ENCODE measurements around the gene LGR6.

Gene LGR6

DNA sequence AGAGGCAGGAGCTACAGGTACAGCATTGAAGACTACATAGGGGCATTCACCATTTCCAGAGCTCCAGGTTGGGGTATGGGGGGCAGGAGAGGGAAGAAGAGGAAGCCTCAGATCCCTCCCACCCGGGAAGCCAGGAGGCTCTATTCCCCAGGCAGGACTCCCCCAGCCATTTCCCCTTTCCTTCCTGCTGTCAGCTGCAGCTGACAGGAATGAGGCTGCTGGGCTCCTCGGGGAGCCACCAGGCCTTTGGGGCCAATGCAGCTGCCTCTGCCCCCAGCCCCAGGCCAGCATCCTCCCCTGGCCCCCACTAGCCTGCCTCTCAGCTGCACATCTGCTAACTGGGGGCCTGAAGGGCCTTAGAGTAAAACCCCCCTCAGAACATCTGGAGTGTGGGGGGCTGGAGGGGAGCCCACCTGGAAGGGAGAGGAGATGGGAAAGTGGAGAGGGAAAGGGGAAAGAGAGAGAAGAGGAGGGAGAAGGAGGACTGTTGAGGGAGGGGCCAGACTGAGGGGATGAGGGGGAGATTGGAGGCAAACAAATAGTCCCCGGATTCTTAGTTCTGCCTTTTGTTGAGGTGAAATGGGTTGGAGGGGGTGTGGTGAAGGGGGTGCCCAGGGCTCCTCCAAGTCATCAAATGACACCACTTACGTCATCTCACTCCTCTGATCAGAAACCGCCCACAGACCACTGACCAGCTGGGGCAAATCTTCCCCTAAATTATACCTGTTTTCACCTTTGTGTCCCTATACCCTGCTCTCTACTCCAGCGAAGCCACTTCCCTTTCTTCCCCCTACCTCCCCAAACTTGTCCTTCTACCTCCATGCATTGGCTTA is 58.0 kb downstream of the LGR6 start:
- Histone ChIP-seq H3F3A (ENCODE audit: insufficient read depth, low read length) (no peaks in the 10 kb centered on the region), H3K4me3 (ENCODE audit: low read depth, low read length, poor library complexity, severe bottlenecking) (no peak overlapping the region), H3K27ac (ENCODE audit: low read depth, low read length, poor library complexity, severe bottlenecking) (no peak overlapping the region), H3K4me1 (ENCODE audit: insufficient read depth, low read length, severe bottlenecking) (no peaks in the 10 kb centered on the region), H3K9me2 (ENCODE audit: low read depth, low read length) (no peaks in the 10 kb centered on the region), H2AFZ (ENCODE audit: low read length) (no peak overlapping the region), H3K79me2 (ENCODE audit: insufficient read depth, low read length) (no peaks in the 10 kb centered on the region), H4K20me1 (ENCODE audit: insufficient read depth, low read length) (no peaks in the 10 kb centered on the region), H3K9me3 (ENCODE audit: low read length) (no peaks in the 10 kb centered on the region), H3K27me3 (ENCODE audit: insufficient read depth, low read length) (peaks cover 11% of the 10 kb centered on the region), H3K4me2 (ENCODE audit: low read length) (no peak overlapping the region), H3K9ac (ENCODE audit: low read length) (no peak overlapping the region), H3K36me3 (ENCODE audit: insufficient read depth, low read length) (no peaks in the 10 kb centered on the region)
- TF ChIP-seq EZH2 (IDR thresholded peaks at IDR 0.05; ENCODE audit: borderline replicate concordance, low read length): no peak
- TF ChIP-seq, protein P1, sequence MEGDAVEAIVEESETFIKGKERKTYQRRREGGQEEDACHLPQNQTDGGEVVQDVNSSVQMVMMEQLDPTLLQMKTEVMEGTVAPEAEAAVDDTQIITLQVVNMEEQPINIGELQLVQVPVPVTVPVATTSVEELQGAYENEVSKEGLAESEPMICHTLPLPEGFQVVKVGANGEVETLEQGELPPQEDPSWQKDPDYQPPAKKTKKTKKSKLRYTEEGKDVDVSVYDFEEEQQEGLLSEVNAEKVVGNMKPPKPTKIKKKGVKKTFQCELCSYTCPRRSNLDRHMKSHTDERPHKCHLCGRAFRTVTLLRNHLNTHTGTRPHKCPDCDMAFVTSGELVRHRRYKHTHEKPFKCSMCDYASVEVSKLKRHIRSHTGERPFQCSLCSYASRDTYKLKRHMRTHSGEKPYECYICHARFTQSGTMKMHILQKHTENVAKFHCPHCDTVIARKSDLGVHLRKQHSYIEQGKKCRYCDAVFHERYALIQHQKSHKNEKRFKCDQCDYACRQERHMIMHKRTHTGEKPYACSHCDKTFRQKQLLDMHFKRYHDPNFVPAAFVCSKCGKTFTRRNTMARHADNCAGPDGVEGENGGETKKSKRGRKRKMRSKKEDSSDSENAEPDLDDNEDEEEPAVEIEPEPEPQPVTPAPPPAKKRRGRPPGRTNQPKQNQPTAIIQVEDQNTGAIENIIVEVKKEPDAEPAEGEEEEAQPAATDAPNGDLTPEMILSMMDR (IDR thresholded peaks at IDR 0.05; ENCODE audit: low read length): no peak

DNA sequence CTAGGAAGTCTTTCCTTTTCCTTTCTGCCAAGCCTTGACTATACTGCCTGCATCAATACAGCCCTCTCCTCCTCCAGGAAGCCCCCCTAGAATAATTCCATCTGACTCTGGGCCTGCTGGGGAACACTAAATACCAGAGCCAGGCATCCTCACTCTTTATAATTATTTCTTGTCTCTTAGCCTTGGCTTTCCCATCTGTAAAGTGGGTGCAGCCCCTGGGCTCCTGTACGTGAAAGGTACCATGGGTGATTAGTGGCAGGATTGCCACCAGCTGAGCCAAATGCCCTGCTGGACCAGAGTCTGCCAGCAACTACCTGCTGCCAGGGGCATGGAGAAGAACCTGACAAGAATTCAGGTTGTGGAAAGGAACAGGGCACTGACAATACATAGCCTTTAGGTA is 58.7 kb downstream of the LGR6 start:
- peaks cover 11% of the 10 kb centered on the region for H3K27me3 ChIP-seq (ENCODE audit: insufficient read depth, low read length)

DNA sequence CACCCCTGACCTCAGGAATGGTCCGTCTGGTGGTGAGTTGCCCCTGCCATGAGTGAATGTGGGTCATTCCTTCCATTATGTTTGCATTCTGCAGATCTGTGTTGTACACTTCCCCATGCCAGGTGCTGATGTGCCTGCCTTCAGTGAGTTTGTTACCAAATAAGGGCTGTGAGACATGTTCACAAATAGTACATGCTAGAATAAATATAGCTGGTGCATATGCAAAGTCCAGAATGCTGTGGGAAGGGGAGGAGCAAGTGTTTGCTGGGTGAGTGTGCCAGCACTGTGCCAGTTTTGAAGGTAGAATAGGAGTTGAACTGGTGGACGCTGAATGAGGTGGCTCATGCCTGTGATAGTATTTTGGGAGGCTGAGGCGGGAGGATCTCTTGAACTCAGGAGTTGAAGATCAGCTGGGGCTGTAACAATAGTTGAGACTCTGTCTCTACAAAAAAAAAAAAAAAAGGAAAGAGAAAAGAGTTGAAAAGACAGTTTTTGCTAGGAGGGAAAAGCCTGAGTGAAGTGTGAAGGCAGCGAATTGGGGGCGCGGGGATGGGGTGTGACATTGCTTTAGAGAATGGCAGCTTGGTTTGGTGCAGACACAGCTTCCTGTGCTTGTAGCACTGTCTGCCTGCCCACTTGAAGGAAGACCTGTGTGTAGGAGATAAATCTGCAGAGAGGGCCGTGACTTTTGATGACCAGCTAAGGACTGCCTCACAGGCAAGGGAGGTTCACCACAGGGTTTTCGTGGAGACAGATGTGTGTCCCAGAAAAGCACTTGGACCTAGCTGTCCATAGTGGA is 61.1 kb downstream of the LGR6 start:
- H3K79me2 ChIP-seq (ENCODE audit: insufficient read depth, low read length): no peaks in the 10 kb centered on the region
- no peaks in the 10 kb centered on the region for H3F3A ChIP-seq (ENCODE audit: insufficient read depth, low read length)
- H4K20me1 ChIP-seq (ENCODE audit: insufficient read depth, low read length): no peaks in the 10 kb centered on the region
- peaks cover 7% of the 10 kb centered on the region for H3K27me3 ChIP-seq (ENCODE audit: insufficient read depth, low read length)
- no peak overlapping the region for H3K9ac ChIP-seq (ENCODE audit: low read length)
- no peaks in the 10 kb centered on the region for H3K36me3 ChIP-seq (ENCODE audit: insufficient read depth, low read length)
- no peak overlapping the region for H3K27ac ChIP-seq (ENCODE audit: low read depth, low read length, poor library complexity, severe bottlenecking)
- H3K4me3 ChIP-seq (ENCODE audit: low read depth, low read length, poor library complexity, severe bottlenecking): no peak overlapping the region
- H2AFZ ChIP-seq (ENCODE audit: low read length): no peak overlapping the region
- no peak for TF ChIP-seq EZH2 (IDR thresholded peaks at IDR 0.05; ENCODE audit: borderline replicate concordance, low read length)
- TF ChIP-seq, protein P1 (IDR thresholded peaks at IDR 0.05; ENCODE audit: low read length): no peak
- no peaks in the 10 kb centered on the region for H3K9me2 ChIP-seq (ENCODE audit: low read depth, low read length)
- no peaks in the 10 kb centered on the region for H3K9me3 ChIP-seq (ENCODE audit: low read length)
- no peak overlapping the region for H3K4me2 ChIP-seq (ENCODE audit: low read length)
- H3K4me1 ChIP-seq (ENCODE audit: insufficient read depth, low read length, severe bottlenecking): no peaks in the 10 kb centered on the region

More for the DNA sequence above, 58.7 kb downstream of the LGR6 start:
- Histone ChIP-seq H3K4me1 (ENCODE audit: insufficient read depth, low read length, severe bottlenecking) (no peaks in the 10 kb centered on the region), H3K9me2 (ENCODE audit: low read depth, low read length) (no peaks in the 10 kb centered on the region), H3K4me3 (ENCODE audit: low read depth, low read length, poor library complexity, severe bottlenecking) (no peak overlapping the region), H3K79me2 (ENCODE audit: insufficient read depth, low read length) (no peaks in the 10 kb centered on the region), H3K4me2 (ENCODE audit: low read length) (no peak overlapping the region), H3K9ac (ENCODE audit: low read length) (no peak overlapping the region), H4K20me1 (ENCODE audit: insufficient read depth, low read length) (no peaks in the 10 kb centered on the region), H3F3A (ENCODE audit: insufficient read depth, low read length) (no peaks in the 10 kb centered on the region), H2AFZ (ENCODE audit: low read length) (no peak overlapping the region), H3K36me3 (ENCODE audit: insufficient read depth, low read length) (no peaks in the 10 kb centered on the region), H3K9me3 (ENCODE audit: low read length) (no peaks in the 10 kb centered on the region), H3K27ac (ENCODE audit: low read depth, low read length, poor library complexity, severe bottlenecking) (no peak overlapping the region)
- TF ChIP-seq, protein P1 (IDR thresholded peaks at IDR 0.05; ENCODE audit: low read length): no peak
- no peak for TF ChIP-seq EZH2 (IDR thresholded peaks at IDR 0.05; ENCODE audit: borderline replicate concordance, low read length)

All from OCI-LY1 (cell line).